H9 (cell line): ENCODE results near the gene KLHDC3. TPM values are rescaled to one million over a fixed set of nuclear protein-coding genes. Genes with fewer than 3 reads are reported as not detected.

ENCODE experiments used
- DNase-seq: peaks from one replicate; pipeline ENCODE4 v3.0.0-alpha.2; 2017
- H2AFZ ChIP-seq: one replicate; pipeline ENCODE4 v1.6.1; 2013; ENCODE audit warnings: mild to moderate bottlenecking, low read length, control low read depth, moderate library complexity
- H2AK5ac ChIP-seq: 2 replicates; pipeline ENCODE4 v1.6.1; 2013; ENCODE audit warnings: low read length, control low read depth, mixed read lengths; ENCODE audit not compliant: insufficient read length
- H2BK120ac ChIP-seq: one replicate; pipeline ENCODE4 v1.6.1; 2013; ENCODE audit warnings: low read depth, mild to moderate bottlenecking, low read length, control low read depth, inconsistent platforms; ENCODE audit not compliant: poor library complexity, severe bottlenecking
- H2BK12ac ChIP-seq: 2 replicates; pipeline ENCODE4 v1.6.1; 2013; ENCODE audit warnings: low read length, control low read depth, mixed read lengths, low read depth; ENCODE audit not compliant: insufficient read length
- H2BK15ac ChIP-seq: 2 replicates; pipeline ENCODE4 v1.6.1; 2013; ENCODE audit warnings: low read depth, low read length, control low read depth
- H2BK20ac ChIP-seq: one replicate; pipeline ENCODE4 v1.6.1; 2013; ENCODE audit warnings: low read depth, mild to moderate bottlenecking, low read length, control low read depth, inconsistent platforms; ENCODE audit not compliant: poor library complexity, severe bottlenecking
- H2BK5ac ChIP-seq: 2 replicates; pipeline ENCODE4 v1.6.1; 2013; ENCODE audit warnings: low read length, control low read depth, mixed read lengths; ENCODE audit not compliant: insufficient read length
- H3K14ac ChIP-seq: 2 replicates; pipeline ENCODE4 v1.6.1; 2013; ENCODE audit warnings: low read length, control low read depth; ENCODE audit not compliant: insufficient read depth
- H3K18ac ChIP-seq: 2 replicates; pipeline ENCODE4 v1.6.1; 2013; ENCODE audit warnings: low read depth, mild to moderate bottlenecking, mixed read lengths, low read length, control low read depth; ENCODE audit not compliant: insufficient read length
- H3K23ac ChIP-seq: 2 replicates; pipeline ENCODE4 v1.6.1; 2013; ENCODE audit warnings: low read length, control low read depth, mixed read lengths, low read depth; ENCODE audit not compliant: insufficient read length
- H3K23me2 ChIP-seq: 2 replicates; pipeline ENCODE4 v1.6.1; 2013; ENCODE audit warnings: low read depth, mild to moderate bottlenecking, mixed read lengths, low read length, control low read depth; ENCODE audit not compliant: insufficient read length, poor library complexity, severe bottlenecking
- H3K27ac ChIP-seq: 2 replicates; pipeline ENCODE4 v1.5.1; 2013; ENCODE audit warnings: low read length, control low read depth, mixed read lengths, low read depth; ENCODE audit not compliant: insufficient read length
- H3K27me3 ChIP-seq: 2 replicates; pipeline ENCODE4 v1.6.1; 2013; ENCODE audit warnings: low read length, control low read depth, inconsistent platforms; ENCODE audit not compliant: insufficient read depth
- H3K4ac ChIP-seq: 2 replicates; pipeline ENCODE4 v1.6.1; 2013; ENCODE audit warnings: low read depth, mild to moderate bottlenecking, control low read depth, inconsistent platforms, low read length, moderate library complexity
- H3K4me1 ChIP-seq: 2 replicates; pipeline ENCODE4 v1.6.1; 2013; ENCODE audit warnings: low read length, control low read depth, inconsistent platforms; ENCODE audit not compliant: insufficient read depth
- H3K4me2 ChIP-seq: 2 replicates; pipeline ENCODE4 v1.6.1; 2013; ENCODE audit warnings: low read length, control low read depth, mixed read lengths; ENCODE audit not compliant: insufficient read length, insufficient read depth
- H3K56ac ChIP-seq: 2 replicates; pipeline ENCODE4 v1.6.1; 2013; ENCODE audit warnings: low read depth, mild to moderate bottlenecking, mixed read lengths, low read length, control low read depth; ENCODE audit not compliant: insufficient read length
- H3K79me1 ChIP-seq: 2 replicates; pipeline ENCODE4 v1.6.1; 2013; ENCODE audit warnings: low read depth, mild to moderate bottlenecking, moderate library complexity, low read length, control low read depth, inconsistent platforms; ENCODE audit not compliant: insufficient read depth, poor library complexity, severe bottlenecking
- H3K79me2 ChIP-seq: 2 replicates; pipeline ENCODE4 v1.6.1; 2013; ENCODE audit warnings: low read length, control low read depth, inconsistent platforms; ENCODE audit not compliant: insufficient read depth
- H3K9ac ChIP-seq: 2 replicates; pipeline ENCODE4 v1.6.1; 2013; ENCODE audit warnings: low read length, control low read depth, mixed read lengths; ENCODE audit not compliant: insufficient read length; ENCODE audit errors: extremely low read depth
- H3K9me3 ChIP-seq: one replicate; pipeline ENCODE4 v1.6.1; 2013; ENCODE audit warnings: low read depth, low read length, inconsistent platforms; ENCODE audit not compliant: control insufficient read depth
- H3T11ph ChIP-seq: one replicate; pipeline ENCODE4 v1.6.1; 2013; ENCODE audit warnings: mild to moderate bottlenecking, low read length, control low read depth, inconsistent platforms
- H4K20me1 ChIP-seq: one replicate; pipeline ENCODE4 v1.6.1; 2013; ENCODE audit not compliant: control insufficient read depth, insufficient read length, insufficient read depth
- H4K5ac ChIP-seq: 2 replicates; pipeline ENCODE4 v1.6.1; 2013; ENCODE audit warnings: low read depth, mild to moderate bottlenecking, mixed read lengths, low read length, control low read depth; ENCODE audit not compliant: insufficient read length
- H4K8ac ChIP-seq: replicated peaks from 2 replicates; pipeline ENCODE4 v1.6.1; 2013; ENCODE audit warnings: low read length, control low read depth, mixed read lengths, low read depth; ENCODE audit not compliant: insufficient read length
- H4K91ac ChIP-seq: 2 replicates; pipeline ENCODE4 v1.6.1; 2013; ENCODE audit warnings: low read depth, mild to moderate bottlenecking, moderate library complexity, mixed read lengths, low read length, control low read depth; ENCODE audit not compliant: insufficient read length
- H3K27ac Mint-ChIP-seq, 3 experiments: 2 replicates in 2 of 3; 3 replicates in 1 of 3; pipeline ENCODE4 v1.8.0; 2020 to 2021; ENCODE audit warnings: mixed read lengths in 3 of 3, mild to moderate bottlenecking in 1 of 3, moderate library complexity in 1 of 3
- H3K27me3 Mint-ChIP-seq: 2 replicates; pipeline ENCODE4 v1.8.0; 2021; ENCODE audit warnings: low read depth, mild to moderate bottlenecking, moderate library complexity, mixed read lengths
- H3K36me3 Mint-ChIP-seq, 3 experiments: 2 replicates in 2 of 3; 3 replicates in 1 of 3; pipeline ENCODE4 v1.8.0; 2020 to 2021; ENCODE audit warnings: low read depth in 3 of 3, mixed read lengths in 3 of 3; ENCODE audit not compliant: insufficient read depth in 1 of 3
- H3K4me1 Mint-ChIP-seq, 2 experiments: 2 replicates each; pipeline ENCODE4 v1.8.0; 2020; ENCODE audit warnings: mixed read lengths in 2 of 2
- H3K4me3 Mint-ChIP-seq, 2 experiments: 2 replicates in 1 of 2; 3 replicates in 1 of 2; pipeline ENCODE4 v1.8.0; 2020 to 2021; ENCODE audit warnings: mild to moderate bottlenecking in 2 of 2, mixed read lengths in 2 of 2, moderate library complexity in 1 of 2
- H3K9me3 Mint-ChIP-seq, 2 experiments: 2 replicates in 1 of 2; 3 replicates in 1 of 2; pipeline ENCODE4 v1.8.0; 2020; ENCODE audit warnings: mild to moderate bottlenecking in 2 of 2, mixed read lengths in 2 of 2, moderate library complexity in 1 of 2
- CTCF ChIP-seq: fragments of 200-600 bp; sonication (generic); conservative IDR thresholded peaks from 3 replicates; pipeline ENCODE4 v1.8.0; 2021; ENCODE audit warnings: antibody characterized with exemption, mild to moderate bottlenecking
- WGBS: extraction: QIAGEN DNeasy Blood & Tissue Kit; methylation state at CpG from one replicate; pipeline ENCODE4 v1.1.7; 2013; ENCODE audit warnings: missing lambda C conversion rate, low lambda C conversion rate, mixed read lengths; ENCODE audit not compliant: insufficient read length; ENCODE audit errors: extremely low coverage; 5-methylcytosine and 5-hydroxymethylcytosine counted together
- total RNA-seq: library from RNA; stranded (reverse); gene quantifications from 2 replicates; pipeline ENCODE4 v1.2.1, GENCODE V29; 2021

KLHDC3 gene
- total RNA-seq, 1 experiment from 2014 or later, result 146 TPM

- Histone ChIP-seq H4K20me1 (no peaks in the 10 kb centered on the region), H2BK12ac (no peak overlapping the region), H3K23me2 (no peaks in the 10 kb centered on the region), H3K4ac (no peak overlapping the region), H2BK120ac (no peak overlapping the region), H3K79me2 (peaks cover 10% of the 10 kb centered on the region; the same call in 1 of the 2 replicates), H2AK5ac (no peak overlapping the region), H3K27ac (no peak overlapping the region), H3K9me3 (no peaks in the 10 kb centered on the region), H3K14ac (no peak overlapping the region), H2BK15ac (no peak overlapping the region), H4K5ac (no peak overlapping the region), H3K56ac (no peak overlapping the region), H3K27me3 (no peaks in the 10 kb centered on the region), H2BK5ac (no peak overlapping the region), H2BK20ac (no peak overlapping the region), H3K79me1 (peaks cover 3% of the 10 kb centered on the region), H3K23ac (no peak overlapping the region), H3K4me2 (peak overlapping the region; percentile 74), H3K9ac (no peak overlapping the region), H4K8ac (no peak overlapping the region), H3K18ac (no peak overlapping the region), H4K91ac (no peak overlapping the region), H3K4me1 (0 out of 2 replicates have a peak, but pooled peaks cover 4% of the 10 kb centered on the region), H2AFZ (no peak overlapping the region), H3T11ph (no peak overlapping the region)
- no peak for TF ChIP-seq CTCF
- Mint-ChIP-seq H3K4me1 (peaks cover 17 to 22% of the 10 kb centered on the region in 2 experiments), H3K4me3 (peak overlapping the region; percentile 93 to 96), H3K9me3 (no peaks in the 10 kb centered on the region), H3K36me3 (peaks cover 10 to 33% (median 17%) of the 10 kb centered on the region in 3 experiments; a peak in 6 of 7 replicates), H3K27me3 (no peaks in the 10 kb centered on the region), H3K27ac (peak overlapping the region in 2 of 3 experiments; percentile 29 to 80; a peak in 2 of 7 replicates)
- WGBS, result no CpG with 5 or more reads among the region's 12 CpGs
- no peak for DNase-seq
Measured at GRCh38 chr6:43060755-43061633, 46.9 kb downstream of the KLHDC3 start.
